K562 (cell line): ENCODE measurements around the gene HES6. TPM values are rescaled to one million over a fixed set of nuclear protein-coding genes. Genes with fewer than 3 reads are reported as not detected.

ENCODE experiments used
- ATAC-seq: fragments of 200-7000 bp; cut with Tn5 transposase; 3 replicates; pipeline ENCODE4 v1.9.1; 2020; ENCODE audit warnings: moderate library complexity
- BruUV-seq: library from RNA; stranded (reverse); fragments of 400-500 nt; replicated peaks from 2 replicates; lab custom pipeline; 2021; lab: Mats Ljungman, UMichigan
- CTCF ChIA-PET: fragments of 300-600 bp; formaldehyde crosslinking; extraction: SDS; loops from one replicate; lab custom pipeline; 2021; ENCODE audit warnings: low intra/inter-chr PET ratio; lab: Yijun Ruan, JAX
- POLR2A ChIA-PET: fragments of 300-600, 350-650 bp; sonication (Branson Sonifier 250); formaldehyde crosslinking; extraction: SDS; loops from one replicate; lab custom pipeline; 2021; ENCODE audit warnings: antibody characterized with exemption, inconsistent platforms; lab: Yijun Ruan, JAX
- DNase-seq, 4 experiments: peaks; one replicate each; pipeline versions ENCODE4 v3.0.0 to v3.0.0-alpha.2; 2011 to 2018; ENCODE audit warnings: low spot score in 3 of 4, mixed read lengths in 3 of 4; ENCODE audit errors: extremely low read depth in 1 of 4
- FAIRE-seq: peaks from 2 replicates; lab custom pipeline; 2011; peaks lifted over from hg19 to GRCh38; lab: Jason Lieb, UNC
- H2AFZ ChIP-seq: 2 replicates; pipeline ENCODE4 v1.6.0; 2011; ENCODE audit warnings: low read depth, low read length, control low read depth, inconsistent platforms
- H3K27ac ChIP-seq: fragments of 200-600 bp; 3 replicates; pipeline ENCODE4 v1.8.0; 2011; ENCODE audit warnings: low read depth, mild to moderate bottlenecking, control low read depth, inconsistent platforms, low read length, moderate library complexity, mixed read lengths; ENCODE audit errors: extremely low read depth
- H3K27me3 ChIP-seq, 2 experiments: fragments of 300-600 bp in 1 of 2; 2 replicates in 1 of 2; 3 replicates in 1 of 2; pipeline versions ENCODE4 v1.6.0 to v1.8.0; 2011; ENCODE audit warnings: inconsistent platforms in 2 of 2, low read length in 2 of 2, mild to moderate bottlenecking in 1 of 2, mixed read lengths in 1 of 2, moderate library complexity in 1 of 2; ENCODE audit not compliant: control insufficient read depth in 2 of 2, insufficient read depth in 2 of 2
- H3K36me3 ChIP-seq: fragments of 300-600 bp; 3 replicates; pipeline ENCODE4 v1.8.0; 2011; ENCODE audit warnings: mild to moderate bottlenecking, low read length, inconsistent platforms; ENCODE audit not compliant: control insufficient read depth, insufficient read depth
- H3K4me1 ChIP-seq, 2 experiments: fragments of 200-600 bp in 1 of 2; replicated peaks in 1 of 2; 2 replicates in 1 of 2; 3 replicates in 1 of 2; pipeline versions ENCODE4 v1.5.1 to v1.8.0; 2011; ENCODE audit warnings: inconsistent platforms in 2 of 2, low read length in 2 of 2, mild to moderate bottlenecking in 1 of 2, mixed read lengths in 1 of 2, moderate library complexity in 1 of 2; ENCODE audit not compliant: control insufficient read depth in 2 of 2, insufficient read depth in 2 of 2
- H3K4me2 ChIP-seq: 2 replicates; pipeline ENCODE4 v1.6.1; 2011; ENCODE audit warnings: low read length, control low read depth, inconsistent platforms, mixed read lengths; ENCODE audit not compliant: insufficient read depth
- H3K4me3 ChIP-seq: fragments of 200-600 bp; sonication (generic), shearing (Covaris generic); 2 replicates; pipeline ENCODE4 v1.5.1; 2016; ENCODE audit warnings: control low read depth, inconsistent platforms
- H3K79me2 ChIP-seq: fragments of 200-600 bp; 3 replicates; pipeline ENCODE4 v1.8.0; 2011; ENCODE audit warnings: low read length, inconsistent platforms; ENCODE audit not compliant: control insufficient read depth, insufficient read depth
- H3K9ac ChIP-seq, 2 experiments: 2 replicates each; pipeline versions ENCODE4 v1.6.0 to v1.6.1; 2011; ENCODE audit warnings: low read depth in 2 of 2, low read length in 2 of 2, control low read depth in 1 of 2, inconsistent platforms in 1 of 2, mild to moderate bottlenecking in 1 of 2, mixed read lengths in 1 of 2; ENCODE audit not compliant: insufficient read depth in 1 of 2
- H3K9me1 ChIP-seq: one replicate; pipeline ENCODE4 v1.6.0; 2011; ENCODE audit warnings: inconsistent platforms, mild to moderate bottlenecking, low read length, moderate library complexity; ENCODE audit not compliant: control insufficient read depth, insufficient read depth
- H3K9me3 ChIP-seq: replicated peaks from 2 replicates; pipeline ENCODE4 v1.5.1; 2011; ENCODE audit warnings: low read depth, low read length, inconsistent platforms; ENCODE audit not compliant: control insufficient read depth, insufficient read depth
- H4K20me1 ChIP-seq: replicated peaks from 2 replicates; pipeline ENCODE4 v1.6.1; 2011; ENCODE audit warnings: low read length, inconsistent platforms, mixed read lengths; ENCODE audit not compliant: control insufficient read depth, insufficient read depth
- HOMEZ ChIP-seq: fragments of 250-450 bp; sonication (Bioruptor Pico); IDR thresholded peaks from 2 replicates; pipeline ENCODE4 v1.4.0; 2020; ENCODE audit warnings: mild to moderate bottlenecking, moderate library complexity
- MNT ChIP-seq, 2 experiments: fragments of 450-650 bp; conservative IDR thresholded peaks; 2 replicates each; pipeline ENCODE4 v1.6.1; 2017; ENCODE audit warnings: mild to moderate bottlenecking in 2 of 2, moderate library complexity in 2 of 2
- TOE1 ChIP-seq, 2 experiments: fragments of 450-650 bp in 1 of 2; sonication (generic) in 1 of 2; formaldehyde crosslinking in 1 of 2; IDR thresholded peaks; 2 replicates each; pipeline versions ENCODE4 v1.7.1 to v1.8.0; 2016 to 2022; ENCODE audit warnings: borderline replicate concordance in 2 of 2, mild to moderate bottlenecking in 2 of 2, antibody characterized with exemption in 1 of 2, inconsistent platforms in 1 of 2, low read depth in 1 of 2, missing genetic modification reagents in 1 of 2, moderate library complexity in 1 of 2
- ZBTB34 ChIP-seq: fragments of 250-450 bp; sonication (Bioruptor Pico); IDR thresholded peaks from 2 replicates; pipeline ENCODE4 v1.8.0; 2021; ENCODE audit warnings: mild to moderate bottlenecking, moderate library complexity
- ZFP36 ChIP-seq: fragments of 150-350 bp; IDR thresholded peaks from 2 replicates; pipeline ENCODE4 v1.6.1; 2018; ENCODE audit warnings: low read length, low read depth; ENCODE audit not compliant: partially characterized antibody
- ZNF316 ChIP-seq: fragments of 450-650 bp; IDR thresholded peaks from 2 replicates; pipeline ENCODE4 v1.6.1; 2016
- WGBS: fragments of 100-300 bp; shearing (Covaris generic); methylation state at CpG from one replicate; pipeline ENCODE4 v1.1.6; 2016; ENCODE audit warnings: low coverage, mixed read lengths; ENCODE audit not compliant: insufficient coverage; ENCODE audit errors: missing lambda C conversion rate; 5-methylcytosine and 5-hydroxymethylcytosine counted together
- in situ Hi-C: fragments of 300-500 bp; cut with MboI; formaldehyde crosslinking; loops from 4 replicates; pipeline ENCODE4 v1.15.0; 2018; ENCODE audit warnings: inconsistent platforms, mixed read lengths
- intact Hi-C: fragments of 100-400 bp; cut with micrococcal nuclease; formaldehyde crosslinking; loops from 2 replicates; pipeline ENCODE4 v1.14.2; 2022
- polyA plus RNA-seq, 8 experiments: library from polyadenylated mRNA; depleted of rRNA in 4 of 8; stranded (reverse) in 5 of 8; unstranded in 3 of 8; fragments of >200 nt; fragmentation: Nextera tagmentation in 2 of 8; fragmentation: Illumina TruSeq in 1 of 8; extraction: Ambion mirVana in 2 of 8; extraction: Trizol in 1 of 8; gene quantifications; 2 replicates each; pipeline versions ENCODE4 v1.2.1 to v1.2.3, GENCODE V29; 2011 to 2014; ENCODE audit warnings: inconsistent platforms in 1 of 8, missing spikeins in 1 of 8
- total RNA-seq, 7 experiments: library from RNA; depleted of rRNA in 6 of 7; stranded (reverse); fragments of >200 nt in 6 of 7; fragmentation: Illumina TruSeq in 2 of 7; extraction: Trizol in 2 of 7; gene quantifications; 2 replicates each; pipeline versions ENCODE4 v1.2.1 to v1.2.3, GENCODE V29; 2011 to 2021; ENCODE audit warnings: low replicate concordance in 1 of 7

Gene HES6
- total and polyA plus RNA-seq, 9 of the 15 experiments (the other 6 are each of a cell fraction or from before 2014, with no cell fraction given) = 6.2 to 133 (median 29.2) TPM

GRCh38 chr2:238226698-238227586, 12.9 kb downstream of the HES6 start:
- TF ChIP-seq MNT (conservative IDR thresholded peaks at IDR 0.05) (no peak), HOMEZ (no peak), ZFP36 (peak; percentile 79), ZNF316 (no peak), ZBTB34 (CRISPR knock-in tag) (no peak), TOE1 (IDR thresholded peaks at IDR 0.05; ENCODE audit: borderline replicate concordance) (no peak), TOE1 (CRISPR knock-in tag; IDR thresholded peaks at IDR 0.05; ENCODE audit: borderline replicate concordance, low read depth) (no peak)
- no TSS peak for BruUV-seq
- H3K36me3 ChIP-seq = peaks cover 34% of the 10 kb centered on the region; the same call in 2 of the 3 replicates
- POLR2A ChIA-PET = interaction anchor here (0.6 kb wide), 1 partner anchor 363 kb away, joined by 3 read pairs; no protein-coding TSS in a partner anchor
- FAIRE-seq (no peak), DNase-seq (no peak), ATAC-seq (no peak)
- peaks cover 6 to 10% of the 10 kb centered on the region in 2 experiments; a peak in 4 of 5 replicates for H3K4me1 ChIP-seq
- 92% methylated on average over 3 of the region's 8 CpGs for WGBS
- in situ Hi-C loops = no loop called here
- peaks cover 22% of the 10 kb centered on the region for H3K79me2 ChIP-seq
- no peaks in the 10 kb centered on the region for H4K20me1 ChIP-seq
- CTCF ChIA-PET = no interaction called here
- H2AFZ ChIP-seq = no peak overlapping the region
- H3K4me3 ChIP-seq = no peak overlapping the region
- H3K9ac ChIP-seq = no peak overlapping the region
- no peaks in the 10 kb centered on the region for H3K9me3 ChIP-seq
- no peak overlapping the region for H3K27ac ChIP-seq
- intact Hi-C loops = no loop called here
- no peaks in the 10 kb centered on the region for H3K27me3 ChIP-seq
- no peaks in the 10 kb centered on the region for H3K9me1 ChIP-seq
- no peak overlapping the region for H3K4me2 ChIP-seq
